ENCODE measurements around the gene DNMT3L.

Gene DNMT3L

DNA sequence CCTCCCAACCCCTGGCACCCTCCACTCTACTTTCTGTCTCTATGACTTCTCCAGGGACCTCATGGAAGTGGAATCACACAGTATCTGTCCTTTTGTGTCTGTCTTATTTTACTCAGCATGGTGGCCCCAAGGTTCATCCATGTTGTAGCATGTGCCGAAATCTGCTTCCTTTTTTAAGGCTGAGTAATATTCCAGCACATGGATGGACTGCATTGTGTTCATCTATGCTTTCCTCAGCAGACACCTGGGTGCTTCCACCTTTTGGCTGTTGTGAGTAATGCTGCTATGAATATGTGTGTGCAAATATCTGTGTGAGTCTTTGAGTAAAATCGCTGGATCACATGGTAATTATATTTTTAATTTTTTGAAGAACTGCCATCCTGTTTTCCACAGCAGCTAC is 36.6 kb upstream of the DNMT3L start:
- Mint-ChIP-seq H3K36me3 (ENCODE audit: low read depth) (no peaks in the 10 kb centered on the region), H3K27me3 (no peaks in the 10 kb centered on the region), H3K4me1 (ENCODE audit: low read depth) (peaks cover 51% of the 10 kb centered on the region), H3K27ac (peak overlapping the region; percentile 47), H3K9me3 (no peaks in the 10 kb centered on the region), H3K4me3 (peak overlapping the region; percentile 37)

DNA sequence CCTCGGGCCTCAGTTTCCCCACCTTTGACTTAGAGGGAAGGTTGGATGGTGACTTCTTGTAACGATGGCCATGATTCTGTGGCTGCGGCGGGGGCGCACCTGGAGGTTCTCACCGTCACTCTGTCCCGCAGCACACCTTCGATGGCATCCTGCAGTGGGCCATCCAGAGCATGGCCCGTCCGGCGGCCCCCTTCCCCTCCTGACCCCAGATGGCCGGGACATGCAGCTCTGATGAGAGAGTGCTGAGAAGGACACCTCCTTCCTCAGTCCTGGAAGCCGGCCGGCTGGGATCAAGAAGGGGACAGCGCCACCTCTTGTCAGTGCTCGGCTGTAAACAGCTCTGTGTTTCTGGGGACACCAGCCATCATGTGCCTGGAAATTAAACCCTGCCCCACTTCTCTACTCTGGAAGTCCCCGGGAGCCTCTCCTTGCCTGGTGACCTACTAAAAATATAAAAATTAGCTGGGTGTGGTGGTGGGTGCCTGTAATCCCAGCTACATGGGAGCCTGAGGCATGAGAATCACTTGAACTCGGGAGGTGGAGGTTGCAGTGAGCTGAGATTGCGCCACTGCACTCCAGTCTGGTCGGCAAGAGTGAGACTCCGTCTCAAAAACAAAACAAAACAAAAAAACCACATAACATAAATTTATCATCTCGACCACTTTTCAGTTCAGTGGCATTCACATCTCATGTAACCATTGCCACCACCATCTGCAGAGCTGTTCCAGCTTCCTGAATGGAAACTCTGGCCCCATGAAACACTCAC is 36.0 kb upstream of the DNMT3L start:
- H3K4me1 Mint-ChIP-seq (ENCODE audit: low read depth) = peaks cover 46% of the 10 kb centered on the region
- no peaks in the 10 kb centered on the region for H3K27me3 Mint-ChIP-seq
- no peaks in the 10 kb centered on the region for H3K9me3 Mint-ChIP-seq
- no peaks in the 10 kb centered on the region for H3K36me3 Mint-ChIP-seq (ENCODE audit: low read depth)
- H3K27ac Mint-ChIP-seq = peak overlapping the region; percentile 47
- no peak overlapping the region for H3K4me3 Mint-ChIP-seq

DNA sequence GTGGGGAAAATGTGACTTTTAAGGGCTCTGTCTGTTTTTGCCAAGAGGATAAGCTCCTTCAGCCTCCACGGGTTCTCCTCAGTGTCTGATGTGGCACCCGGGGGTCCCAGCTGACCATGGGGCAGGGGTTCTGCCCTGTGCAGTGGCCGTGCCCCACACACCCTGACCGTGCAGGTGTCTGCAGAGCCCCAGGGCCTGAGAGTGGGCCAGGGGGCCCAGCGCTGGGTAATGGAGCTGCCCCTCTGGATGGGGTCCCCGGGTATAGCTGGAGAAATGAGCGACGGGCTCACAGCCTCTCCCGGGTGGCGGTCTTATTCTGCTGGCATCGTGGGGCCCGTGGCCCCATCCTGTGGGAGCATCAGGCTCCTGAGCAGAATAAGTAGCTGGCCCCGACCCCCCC is 35.2 kb upstream of the DNMT3L start:
- H3K36me3 Mint-ChIP-seq (ENCODE audit: low read depth) = no peaks in the 10 kb centered on the region
- H3K27me3 Mint-ChIP-seq = no peaks in the 10 kb centered on the region
- H3K27ac Mint-ChIP-seq = no peak overlapping the region
- H3K4me1 Mint-ChIP-seq (ENCODE audit: low read depth) = peaks cover 38% of the 10 kb centered on the region
- no peak overlapping the region for H3K4me3 Mint-ChIP-seq
- no peaks in the 10 kb centered on the region for H3K9me3 Mint-ChIP-seq

DNA sequence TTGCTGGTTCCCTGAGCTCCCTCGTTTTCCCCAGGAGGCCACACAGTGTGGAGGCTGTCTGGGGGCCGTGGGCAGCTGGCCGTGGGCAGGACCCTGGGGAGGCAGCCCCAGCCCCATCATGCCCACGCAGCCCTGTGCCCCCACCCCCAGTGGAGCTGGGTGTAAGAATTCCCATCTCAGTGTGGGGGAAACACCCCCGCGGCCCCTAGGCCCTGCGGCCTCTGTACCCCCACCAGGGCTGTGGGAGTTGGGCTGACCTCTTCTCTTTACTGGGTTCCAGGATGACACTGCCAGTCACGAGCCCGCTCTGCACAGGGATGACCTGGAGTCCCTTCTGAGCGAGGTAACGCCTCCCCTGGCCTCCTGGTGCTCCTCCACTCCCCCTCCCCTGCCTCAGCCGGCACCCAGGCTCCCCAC is 34.4 kb upstream of the DNMT3L start:
- no peak overlapping the region for H3K27ac Mint-ChIP-seq
- H3K9me3 Mint-ChIP-seq = no peaks in the 10 kb centered on the region
- H3K36me3 Mint-ChIP-seq (ENCODE audit: low read depth) = no peaks in the 10 kb centered on the region
- peaks cover 31% of the 10 kb centered on the region for H3K4me1 Mint-ChIP-seq (ENCODE audit: low read depth)
- no peak overlapping the region for H3K4me3 Mint-ChIP-seq
- no peaks in the 10 kb centered on the region for H3K27me3 Mint-ChIP-seq

- Mint-ChIP-seq H3K36me3 (ENCODE audit: low read depth) (no peaks in the 10 kb centered on the region), H3K9me3 (no peaks in the 10 kb centered on the region), H3K4me1 (ENCODE audit: low read depth) (peaks cover 27% of the 10 kb centered on the region), H3K27me3 (no peaks in the 10 kb centered on the region), H3K27ac (no peak overlapping the region), H3K4me3 (no peak overlapping the region)
Observed at GRCh38 chr21:44295646-44296045, 33.9 kb upstream of the DNMT3L start.

DNA sequence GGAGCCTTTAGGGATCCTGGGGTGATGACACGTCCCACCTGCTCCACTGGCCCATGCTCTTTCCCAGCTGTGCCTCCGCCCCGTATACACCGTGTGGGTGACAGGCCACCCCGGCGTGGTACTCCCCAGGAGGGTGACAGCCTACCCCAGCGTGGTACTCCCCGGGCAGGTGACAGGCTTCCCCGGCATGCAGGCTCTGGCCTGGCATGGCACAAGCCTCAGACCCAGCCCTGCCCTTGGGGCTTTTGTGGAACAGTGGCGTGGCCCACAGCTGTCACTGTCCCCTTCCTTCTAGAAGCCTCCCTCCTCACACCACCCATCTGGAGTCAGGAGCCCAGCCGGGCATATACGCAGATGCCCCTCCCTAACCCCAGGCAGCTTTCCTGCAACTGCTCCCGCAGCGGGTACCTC is 33.5 kb upstream of the DNMT3L start:
- Mint-ChIP-seq H3K36me3 (ENCODE audit: low read depth) (no peaks in the 10 kb centered on the region), H3K4me3 (no peak overlapping the region)

GRCh38 chr21:44294391-44295162 is 32.9 kb upstream of the DNMT3L start:
- Mint-ChIP-seq H3K27ac (no peak overlapping the region), H3K36me3 (ENCODE audit: low read depth) (no peaks in the 10 kb centered on the region)

More for the DNA sequence above, 33.5 kb upstream of the DNMT3L start:
- no peaks in the 10 kb centered on the region for H3K27me3 Mint-ChIP-seq
- H3K4me1 Mint-ChIP-seq (ENCODE audit: low read depth) = peaks cover 27% of the 10 kb centered on the region
- no peaks in the 10 kb centered on the region for H3K9me3 Mint-ChIP-seq
- no peak overlapping the region for H3K27ac Mint-ChIP-seq

GRCh38 chr21:44293551-44294231 is 32.0 kb upstream of the DNMT3L start:
- Mint-ChIP-seq H3K4me1 (ENCODE audit: low read depth) (peaks cover 20% of the 10 kb centered on the region), H3K27me3 (no peaks in the 10 kb centered on the region), H3K36me3 (ENCODE audit: low read depth) (no peaks in the 10 kb centered on the region), H3K4me3 (no peak overlapping the region), H3K27ac (no peak overlapping the region), H3K9me3 (no peaks in the 10 kb centered on the region)

More at GRCh38 chr21:44294391-44295162, 32.9 kb upstream of the DNMT3L start:
- peaks cover 27% of the 10 kb centered on the region for H3K4me1 Mint-ChIP-seq (ENCODE audit: low read depth)
- H3K4me3 Mint-ChIP-seq = no peak overlapping the region
- no peaks in the 10 kb centered on the region for H3K9me3 Mint-ChIP-seq
- no peaks in the 10 kb centered on the region for H3K27me3 Mint-ChIP-seq

- Mint-ChIP-seq H3K36me3 (ENCODE audit: low read depth) (no peaks in the 10 kb centered on the region), H3K4me3 (no peak overlapping the region), H3K9me3 (no peaks in the 10 kb centered on the region), H3K27me3 (no peaks in the 10 kb centered on the region), H3K27ac (no peak overlapping the region), H3K4me1 (ENCODE audit: low read depth) (peaks cover 12% of the 10 kb centered on the region)
Observed at GRCh38 chr21:44292812-44293195, 31.1 kb upstream of the DNMT3L start.

DNA sequence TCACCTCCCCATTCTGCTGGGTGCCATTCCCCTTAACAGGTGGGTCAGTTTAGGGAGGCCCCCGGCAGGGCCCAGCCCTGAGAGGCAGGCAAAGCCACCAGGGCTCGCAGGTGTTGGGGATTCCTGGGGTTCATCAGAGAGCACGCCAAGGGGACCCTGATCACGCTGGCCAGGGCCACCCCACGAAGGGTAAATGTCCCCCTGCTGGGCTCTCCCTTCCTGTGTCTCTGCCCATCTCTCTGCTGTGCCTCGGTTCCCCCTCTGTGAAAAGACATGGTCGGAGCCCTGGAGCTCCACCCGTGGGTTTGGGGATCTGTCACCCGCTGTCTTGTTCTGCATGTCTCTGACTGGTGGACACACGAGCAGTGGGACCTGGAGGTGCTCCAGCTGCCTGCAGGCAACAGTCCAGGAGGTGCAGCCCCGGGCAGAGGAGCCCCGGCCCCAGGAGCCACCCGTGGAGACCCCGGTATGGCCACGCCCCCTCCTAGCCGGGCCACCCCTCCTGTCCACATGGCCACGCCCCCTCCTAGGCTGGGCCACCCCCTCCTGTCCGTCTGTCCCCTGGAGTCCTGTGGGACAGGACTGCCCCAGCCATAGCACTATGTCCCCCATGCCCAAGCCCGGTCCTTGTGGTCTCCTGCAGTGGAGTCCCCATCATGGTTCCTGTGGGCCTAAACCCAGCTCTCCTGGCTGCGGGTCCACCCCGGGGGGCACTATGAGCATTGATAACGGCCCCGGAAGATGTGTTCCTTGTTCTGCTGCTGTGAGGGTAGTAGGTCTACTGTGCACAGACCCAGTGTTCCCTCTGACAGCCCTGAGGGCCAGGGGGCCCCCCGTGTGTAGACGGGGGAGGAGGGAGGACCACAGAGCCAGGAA is 30.5 kb upstream of the DNMT3L start:
- Mint-ChIP-seq H3K4me3 (no peak overlapping the region), H3K36me3 (ENCODE audit: low read depth) (no peaks in the 10 kb centered on the region), H3K9me3 (no peaks in the 10 kb centered on the region), H3K27me3 (no peaks in the 10 kb centered on the region), H3K4me1 (ENCODE audit: low read depth) (peaks cover 5% of the 10 kb centered on the region), H3K27ac (no peak overlapping the region)

- Mint-ChIP-seq H3K4me1 (ENCODE audit: low read depth) (peaks cover 5% of the 10 kb centered on the region), H3K9me3 (no peaks in the 10 kb centered on the region), H3K36me3 (ENCODE audit: low read depth) (no peaks in the 10 kb centered on the region), H3K27me3 (no peaks in the 10 kb centered on the region), H3K27ac (no peak overlapping the region), H3K4me3 (no peak overlapping the region)
Observed at GRCh38 chr21:44291078-44291935, 29.6 kb upstream of the DNMT3L start.

GRCh38 chr21:44290327-44291077 is 28.8 kb upstream of the DNMT3L start:
- H3K27ac Mint-ChIP-seq = no peak overlapping the region
- no peaks in the 10 kb centered on the region for H3K27me3 Mint-ChIP-seq
- no peaks in the 10 kb centered on the region for H3K9me3 Mint-ChIP-seq
- no peak overlapping the region for H3K4me3 Mint-ChIP-seq
- H3K36me3 Mint-ChIP-seq (ENCODE audit: low read depth) = no peaks in the 10 kb centered on the region
- H3K4me1 Mint-ChIP-seq (ENCODE audit: low read depth) = peaks cover 5% of the 10 kb centered on the region

- H3K36me3 Mint-ChIP-seq (ENCODE audit: low read depth) = no peaks in the 10 kb centered on the region
- no peak overlapping the region for H3K27ac Mint-ChIP-seq
- H3K27me3 Mint-ChIP-seq = no peaks in the 10 kb centered on the region
- no peak overlapping the region for H3K4me3 Mint-ChIP-seq
- H3K4me1 Mint-ChIP-seq (ENCODE audit: low read depth) = no peaks in the 10 kb centered on the region
- H3K9me3 Mint-ChIP-seq = no peaks in the 10 kb centered on the region
Observed at GRCh38 chr21:44289381-44290010, 27.8 kb upstream of the DNMT3L start.
